GM23248 (cell line): ENCODE measurements around the gene PPP4R2.

Experiments used
- EZH2 ChIP-seq: fragments of 200-600 bp; sonication (generic); IDR thresholded peaks from 2 replicates; pipeline ENCODE4 v1.6.1; 2018; ENCODE audit warnings: antibody characterized with exemption, mild to moderate bottlenecking; ENCODE audit not compliant: insufficient read depth, poor library complexity, severe bottlenecking
- EZH2phosphoT487 ChIP-seq: fragments of 200-600 bp; sonication (generic); IDR thresholded peaks from 2 replicates; pipeline ENCODE4 v1.6.1; 2018; ENCODE audit warnings: antibody characterized with exemption, moderate library complexity, mild to moderate bottlenecking, low read depth; ENCODE audit not compliant: insufficient read depth

GRCh38 chr3:73086071-73086494 lies 89.5 kb downstream of the PPP4R2 start:
- no peak for TF ChIP-seq EZH2
- TF ChIP-seq EZH2phosphoT487, result no peak
